ENCODE measurements around the gene ADAP1.

The ADAP1 gene

GRCh38 chr7:898855-899681 lies 55.4 kb downstream of the ADAP1 start:
- Mint-ChIP-seq H3K4me3 (no peak overlapping the region), H3K4me1 (ENCODE audit: low read depth) (peaks cover 2% of the 10 kb centered on the region), H3K36me3 (peaks cover 8% of the 10 kb centered on the region), H3K27me3 (no peaks in the 10 kb centered on the region), H3K27ac (no peak overlapping the region), H3K9me3 (ENCODE audit: low read depth) (no peaks in the 10 kb centered on the region)

GRCh38 chr7:898460-898854 lies 56.0 kb downstream of the ADAP1 start:
- no peak overlapping the region for H3K27ac Mint-ChIP-seq
- H3K27me3 Mint-ChIP-seq: no peaks in the 10 kb centered on the region
- H3K36me3 Mint-ChIP-seq: peaks cover 8% of the 10 kb centered on the region
- H3K4me3 Mint-ChIP-seq: no peak overlapping the region
- peaks cover 2% of the 10 kb centered on the region for H3K4me1 Mint-ChIP-seq (ENCODE audit: low read depth)
- H3K9me3 Mint-ChIP-seq (ENCODE audit: low read depth): no peaks in the 10 kb centered on the region

- Mint-ChIP-seq H3K27ac (no peak overlapping the region), H3K4me1 (ENCODE audit: low read depth) (peaks cover 2% of the 10 kb centered on the region), H3K36me3 (peaks cover 8% of the 10 kb centered on the region), H3K27me3 (no peaks in the 10 kb centered on the region), H3K4me3 (no peak overlapping the region), H3K9me3 (ENCODE audit: low read depth) (no peaks in the 10 kb centered on the region)
These were observed 56.6 kb downstream of the ADAP1 start for GRCh38 chr7:897771-898376.

DNA sequence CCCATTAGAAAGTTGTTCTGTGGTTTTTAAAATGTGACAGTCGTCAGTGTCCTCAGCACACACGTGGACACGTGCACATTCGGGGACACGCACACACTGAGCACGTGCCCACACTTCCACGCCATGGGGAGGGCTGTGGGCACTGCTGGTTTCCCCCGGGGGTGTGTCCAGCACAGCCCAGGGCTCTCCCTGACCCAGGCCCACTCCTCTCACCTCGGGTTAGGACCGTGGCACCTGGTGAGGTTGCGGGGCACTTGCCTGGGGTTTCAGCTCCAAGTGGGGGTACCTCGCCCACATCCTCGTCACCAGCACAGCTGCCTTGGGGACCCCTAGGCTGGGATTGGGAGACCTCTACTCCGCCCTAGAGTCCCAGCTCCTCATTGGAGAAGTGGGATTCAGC lies 57.4 kb downstream of the ADAP1 start:
- Mint-ChIP-seq H3K4me1 (ENCODE audit: low read depth) (no peaks in the 10 kb centered on the region), H3K36me3 (peaks cover 9% of the 10 kb centered on the region), H3K9me3 (ENCODE audit: low read depth) (no peaks in the 10 kb centered on the region), H3K4me3 (no peak overlapping the region), H3K27ac (peak overlapping the region; percentile 70), H3K27me3 (no peaks in the 10 kb centered on the region)

DNA sequence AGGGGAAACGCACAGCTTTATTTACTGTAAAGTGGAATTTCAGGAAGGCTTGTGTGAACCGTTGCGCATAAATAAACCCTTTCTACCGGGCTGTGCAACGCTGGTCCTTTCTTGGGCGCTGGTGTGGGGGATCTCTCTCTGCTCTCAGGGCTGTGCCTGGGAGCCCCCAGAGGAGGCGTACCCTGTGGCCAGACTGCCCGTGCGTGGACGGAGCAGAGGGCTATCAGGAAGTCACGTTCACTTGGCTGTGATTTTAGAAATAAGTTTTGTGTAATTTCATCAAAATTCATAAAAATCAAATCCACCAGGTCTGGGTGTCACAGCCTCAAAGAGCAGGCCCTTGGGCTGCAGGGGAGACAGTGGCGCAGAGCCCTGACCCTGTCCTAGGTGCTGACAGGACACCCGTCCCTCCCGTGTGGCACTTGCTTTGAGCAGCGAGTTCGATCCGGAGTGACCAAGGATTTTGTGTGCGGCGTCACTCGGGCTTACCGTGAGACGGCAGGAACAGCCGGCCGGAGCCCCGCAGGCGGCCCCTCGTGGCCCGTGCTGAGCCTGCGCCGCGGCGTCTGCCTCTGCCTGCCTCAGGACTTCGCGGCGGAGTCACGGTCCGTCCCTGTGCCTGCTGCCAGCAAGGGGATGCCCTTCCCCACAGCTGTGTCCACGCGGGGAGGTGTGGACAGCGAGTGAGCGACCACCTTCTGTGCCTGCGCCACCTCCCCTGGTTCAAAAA lies 58.0 kb downstream of the ADAP1 start:
- H3K4me1 Mint-ChIP-seq (ENCODE audit: low read depth): no peaks in the 10 kb centered on the region
- H3K36me3 Mint-ChIP-seq: peaks cover 9% of the 10 kb centered on the region
- no peak overlapping the region for H3K4me3 Mint-ChIP-seq
- H3K27ac Mint-ChIP-seq: peak overlapping the region; percentile 70
- H3K9me3 Mint-ChIP-seq (ENCODE audit: low read depth): no peaks in the 10 kb centered on the region
- no peaks in the 10 kb centered on the region for H3K27me3 Mint-ChIP-seq

- no peaks in the 10 kb centered on the region for H3K9me3 Mint-ChIP-seq (ENCODE audit: low read depth)
- H3K4me1 Mint-ChIP-seq (ENCODE audit: low read depth): no peaks in the 10 kb centered on the region
- H3K36me3 Mint-ChIP-seq: peaks cover 9% of the 10 kb centered on the region
- no peak overlapping the region for H3K27ac Mint-ChIP-seq
- no peaks in the 10 kb centered on the region for H3K27me3 Mint-ChIP-seq
- H3K4me3 Mint-ChIP-seq: no peak overlapping the region
These were observed 58.9 kb downstream of the ADAP1 start for GRCh38 chr7:895451-896052.

DNA sequence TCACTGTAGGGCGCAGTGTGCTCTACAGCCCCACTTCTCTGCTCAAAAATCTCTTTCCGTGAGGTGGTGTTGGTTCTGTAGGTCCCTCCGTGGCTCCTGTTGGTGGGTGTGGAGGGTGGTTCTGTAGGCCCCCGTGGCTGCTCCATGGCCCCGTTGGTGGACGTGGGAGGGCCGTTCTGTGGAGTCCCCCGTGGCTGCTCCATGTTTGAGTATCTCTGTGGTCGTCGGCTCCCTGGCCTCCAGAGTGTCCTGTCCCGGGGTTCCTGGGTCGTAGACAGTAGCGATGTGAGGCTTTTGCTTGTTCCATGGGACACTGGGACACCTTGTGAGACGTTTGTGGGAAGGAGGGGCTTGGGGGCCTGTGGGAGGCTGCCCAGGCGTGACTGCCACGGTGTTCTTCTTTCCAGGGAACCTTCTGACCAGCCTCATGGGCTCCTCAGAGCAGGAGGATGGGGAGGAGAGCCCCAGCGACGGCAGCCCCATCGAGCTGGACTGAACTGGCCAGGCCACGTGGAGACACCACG lies 59.5 kb downstream of the ADAP1 start:
- Mint-ChIP-seq H3K4me3 (no peak overlapping the region), H3K9me3 (ENCODE audit: low read depth) (no peaks in the 10 kb centered on the region), H3K4me1 (ENCODE audit: low read depth) (no peaks in the 10 kb centered on the region), H3K27ac (no peak overlapping the region), H3K27me3 (no peaks in the 10 kb centered on the region), H3K36me3 (peaks cover 9% of the 10 kb centered on the region)

- Mint-ChIP-seq H3K27ac (peak overlapping the region; percentile 10), H3K36me3 (peaks cover 9% of the 10 kb centered on the region), H3K9me3 (ENCODE audit: low read depth) (no peaks in the 10 kb centered on the region), H3K27me3 (no peaks in the 10 kb centered on the region), H3K4me1 (ENCODE audit: low read depth) (no peaks in the 10 kb centered on the region), H3K4me3 (no peak overlapping the region)
These were observed 60.2 kb downstream of the ADAP1 start for GRCh38 chr7:894164-894867.

GRCh38 chr7:893686-894085 lies 60.8 kb downstream of the ADAP1 start:
- peaks cover 9% of the 10 kb centered on the region for H3K36me3 Mint-ChIP-seq
- no peaks in the 10 kb centered on the region for H3K4me1 Mint-ChIP-seq (ENCODE audit: low read depth)
- no peak overlapping the region for H3K4me3 Mint-ChIP-seq
- H3K27ac Mint-ChIP-seq: no peak overlapping the region
- H3K27me3 Mint-ChIP-seq: no peaks in the 10 kb centered on the region
- H3K9me3 Mint-ChIP-seq (ENCODE audit: low read depth): no peaks in the 10 kb centered on the region

GRCh38 chr7:892648-893593 lies 61.6 kb downstream of the ADAP1 start:
- H3K4me1 Mint-ChIP-seq (ENCODE audit: low read depth): no peaks in the 10 kb centered on the region
- H3K27me3 Mint-ChIP-seq: no peaks in the 10 kb centered on the region
- H3K27ac Mint-ChIP-seq: no peak overlapping the region
- H3K36me3 Mint-ChIP-seq: peaks cover 9% of the 10 kb centered on the region
- H3K9me3 Mint-ChIP-seq (ENCODE audit: low read depth): no peaks in the 10 kb centered on the region
- H3K4me3 Mint-ChIP-seq: no peak overlapping the region

- no peaks in the 10 kb centered on the region for H3K27me3 Mint-ChIP-seq
- H3K27ac Mint-ChIP-seq: no peak overlapping the region
- no peaks in the 10 kb centered on the region for H3K4me1 Mint-ChIP-seq (ENCODE audit: low read depth)
- H3K9me3 Mint-ChIP-seq (ENCODE audit: low read depth): no peaks in the 10 kb centered on the region
- peaks cover 9% of the 10 kb centered on the region for H3K36me3 Mint-ChIP-seq
- H3K4me3 Mint-ChIP-seq: no peak overlapping the region
These were observed 62.7 kb downstream of the ADAP1 start for GRCh38 chr7:891805-892204.

DNA sequence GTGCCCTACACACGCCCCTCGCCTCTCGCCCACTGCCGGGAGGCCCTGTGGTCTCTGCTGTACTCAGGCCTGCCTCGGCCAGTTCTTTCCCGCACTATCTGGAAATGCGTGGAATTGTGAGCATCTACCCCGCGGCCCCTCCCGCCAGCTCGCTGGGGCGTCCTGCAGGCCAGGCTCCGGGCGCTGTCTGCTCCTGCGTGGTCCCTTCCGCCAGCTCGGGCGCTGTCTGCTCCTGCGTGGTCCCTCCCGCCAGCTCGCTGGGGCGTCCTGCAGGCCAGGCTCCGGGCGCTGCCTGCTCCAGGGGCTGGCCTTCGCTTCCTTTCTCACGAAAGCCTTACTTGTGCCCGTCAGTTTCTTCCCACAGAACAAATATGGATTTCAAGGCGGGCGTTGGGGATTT lies 63.2 kb downstream of the ADAP1 start:
- Mint-ChIP-seq H3K36me3 (peaks cover 9% of the 10 kb centered on the region), H3K9me3 (ENCODE audit: low read depth) (no peaks in the 10 kb centered on the region), H3K27ac (no peak overlapping the region), H3K27me3 (no peaks in the 10 kb centered on the region), H3K4me3 (no peak overlapping the region), H3K4me1 (ENCODE audit: low read depth) (no peaks in the 10 kb centered on the region)

GRCh38 chr7:890868-891267 lies 63.6 kb downstream of the ADAP1 start:
- H3K9me3 Mint-ChIP-seq (ENCODE audit: low read depth): no peaks in the 10 kb centered on the region
- no peak overlapping the region for H3K4me3 Mint-ChIP-seq
- H3K4me1 Mint-ChIP-seq (ENCODE audit: low read depth): no peaks in the 10 kb centered on the region
- no peak overlapping the region for H3K27ac Mint-ChIP-seq
- H3K27me3 Mint-ChIP-seq: no peaks in the 10 kb centered on the region
- peaks cover 5% of the 10 kb centered on the region for H3K36me3 Mint-ChIP-seq
